HepG2 (cell line): ENCODE measurements around the gene MRPL14. TPM values are rescaled to one million over a fixed set of nuclear protein-coding genes. Genes with fewer than 3 reads are reported as not detected.
A peak's percentile ranks its signal among the peaks of the same experiment; 100 is the strongest.

Experiments used
- ATF1 ChIP-seq: IDR thresholded peaks from 2 replicates; pipeline ENCODE4 v1.6.1; 2016; ENCODE audit warnings: mild to moderate bottlenecking, control low read depth
- FOXK2 ChIP-seq: fragments of 450-650 bp; IDR thresholded peaks from 2 replicates; pipeline ENCODE4 v1.6.1; 2016
- HIVEP1 ChIP-seq: sonication (generic); formaldehyde crosslinking; IDR thresholded peaks from 2 replicates; pipeline ENCODE4 v1.4.0; 2020; ENCODE audit warnings: mild to moderate bottlenecking, missing genetic modification reagents
- KAT2B ChIP-seq: fragments of 150-350 bp; IDR thresholded peaks from 2 replicates; pipeline ENCODE4 v1.6.1; 2014; ENCODE audit warnings: low read depth, low read length, borderline replicate concordance
- MAFG ChIP-seq: sonication (generic); formaldehyde crosslinking; IDR thresholded peaks from 2 replicates; pipeline ENCODE4 v1.5.1; 2020; ENCODE audit warnings: mild to moderate bottlenecking, missing genetic modification reagents
- NPAS2 ChIP-seq: sonication (generic); formaldehyde crosslinking; IDR thresholded peaks from 2 replicates; pipeline ENCODE4 v1.8.0; 2022; ENCODE audit warnings: mild to moderate bottlenecking, missing genetic modification reagents, borderline replicate concordance
- PCBP2 ChIP-seq: fragments of 200-400 bp; formaldehyde crosslinking; optimal IDR thresholded peaks from 2 replicates; pipeline ENCODE3; 2018; ENCODE audit warnings: low read length, low read depth; ENCODE audit not compliant: poor library complexity, severe bottlenecking
- PRMT3 ChIP-seq: sonication (generic); formaldehyde crosslinking; IDR thresholded peaks from 2 replicates; pipeline ENCODE4 v1.8.1; 2022; ENCODE audit warnings: low read depth, mild to moderate bottlenecking, moderate library complexity, missing genetic modification reagents, borderline replicate concordance
- REPIN1 ChIP-seq: sonication (generic); formaldehyde crosslinking; IDR thresholded peaks from 2 replicates; pipeline ENCODE4 v1.8.0; 2022; ENCODE audit warnings: missing genetic modification reagents, low read depth, mild to moderate bottlenecking, borderline replicate concordance
- SP140L ChIP-seq: sonication (generic); formaldehyde crosslinking; IDR thresholded peaks from 2 replicates; pipeline ENCODE4 v1.4.0; 2020; ENCODE audit warnings: missing genetic modification reagents, borderline replicate concordance
- TRIM24 ChIP-seq: sonication (generic); formaldehyde crosslinking; IDR thresholded peaks from 2 replicates; pipeline ENCODE4 v1.8.0; 2022; ENCODE audit warnings: mild to moderate bottlenecking, missing genetic modification reagents
- YEATS4 ChIP-seq: sonication (generic); formaldehyde crosslinking; IDR thresholded peaks from 2 replicates; pipeline ENCODE4 v1.4.0; 2020; ENCODE audit warnings: missing genetic modification reagents, borderline replicate concordance
- ZBTB20 ChIP-seq: sonication (generic); formaldehyde crosslinking; IDR thresholded peaks from 2 replicates; pipeline ENCODE4 v1.8.1; 2023; ENCODE audit warnings: missing genetic modification reagents, low read depth, mild to moderate bottlenecking, borderline replicate concordance
- ZMYM3 ChIP-seq: sonication (generic); formaldehyde crosslinking; IDR thresholded peaks from 2 replicates; pipeline ENCODE4 v1.5.1; 2020; ENCODE audit warnings: mild to moderate bottlenecking, missing genetic modification reagents
- ZNF263 ChIP-seq: sonication (generic); formaldehyde crosslinking; IDR thresholded peaks from 2 replicates; pipeline ENCODE4 v1.4.0; 2020; ENCODE audit warnings: missing genetic modification reagents
- ZNF264 ChIP-seq: sonication (generic); formaldehyde crosslinking; IDR thresholded peaks from 2 replicates; pipeline ENCODE4 v1.4.0; 2020; ENCODE audit warnings: missing genetic modification reagents
- ZNF274 ChIP-seq: sonication (generic); formaldehyde crosslinking; IDR thresholded peaks from 2 replicates; pipeline ENCODE4 v1.5.1; 2020; ENCODE audit warnings: mild to moderate bottlenecking, missing genetic modification reagents
- ZNF292 ChIP-seq: sonication (generic); formaldehyde crosslinking; IDR thresholded peaks from 2 replicates; pipeline ENCODE4 v1.8.1; 2022; ENCODE audit warnings: mild to moderate bottlenecking, low read depth, missing genetic modification reagents, borderline replicate concordance
- ZNF33A ChIP-seq: sonication (generic); formaldehyde crosslinking; IDR thresholded peaks from 2 replicates; pipeline ENCODE4 v1.5.1; 2020; ENCODE audit warnings: missing genetic modification reagents, mild to moderate bottlenecking, moderate library complexity, borderline replicate concordance
- ZNF556 ChIP-seq: sonication (generic); formaldehyde crosslinking; IDR thresholded peaks from 2 replicates; pipeline ENCODE4 v1.4.0; 2020; ENCODE audit warnings: mild to moderate bottlenecking, missing genetic modification reagents, borderline replicate concordance
- ZNF589 ChIP-seq: sonication (generic); formaldehyde crosslinking; conservative IDR thresholded peaks from 2 replicates; pipeline ENCODE4 v1.8.0; 2022; ENCODE audit warnings: mild to moderate bottlenecking, moderate library complexity, missing genetic modification reagents
- ZNF788 ChIP-seq: sonication (generic); formaldehyde crosslinking; IDR thresholded peaks from 2 replicates; pipeline ENCODE4 v1.5.0; 2020; ENCODE audit warnings: mild to moderate bottlenecking, missing genetic modification reagents, borderline replicate concordance
- polyA plus RNA-seq, 8 experiments: library from polyadenylated mRNA; depleted of rRNA in 3 of 8; stranded (reverse) in 7 of 8; unstranded in 1 of 8; fragments of >200 nt; fragmentation: Illumina TruSeq in 4 of 8; extraction: Trizol in 4 of 8; gene quantifications; 2 replicates each; pipeline versions ENCODE4 v1.2.1 to v1.2.3, GENCODE V29; 2011 to 2016; ENCODE audit warnings: low read depth in 4 of 8, missing spikeins in 1 of 8, mixed read lengths in 1 of 8; ENCODE audit not compliant: insufficient read depth in 1 of 8
- total RNA-seq, 5 experiments: library from RNA; depleted of rRNA; stranded (reverse); fragments of >200 nt; fragmentation: Illumina TruSeq; extraction: Trizol; gene quantifications; 2 replicates each; pipeline ENCODE4 v1.2.3, GENCODE V29; 2016; ENCODE audit warnings: low read depth in 1 of 5
- TF ChIP-seq, protein P1 (sequence below): sonication (generic); formaldehyde crosslinking; IDR thresholded peaks from 2 replicates; pipeline ENCODE4 v1.4.0; 2020; ENCODE audit warnings: missing genetic modification reagents, borderline replicate concordance
- TF ChIP-seq, protein P2 (sequence below): IDR thresholded peaks from 2 replicates; pipeline ENCODE4 v1.6.1; 2016; ENCODE audit warnings: missing compliant biosample characterization, missing genetic modification reagents, borderline replicate concordance
- TF ChIP-seq, protein P3 (sequence below): sonication (generic); formaldehyde crosslinking; conservative IDR thresholded peaks from 2 replicates; pipeline ENCODE4 v1.4.0; 2020; ENCODE audit warnings: missing genetic modification reagents
- TF ChIP-seq, protein P4 (sequence below): IDR thresholded peaks from 2 replicates; pipeline ENCODE4 v1.6.1; 2016

MRPL14 gene
- total and polyA plus RNA-seq, 2 of the 13 experiments (the other 11 are each of a cell fraction or from before 2014, with no cell fraction given), result 157 to 178 TPM

DNA sequence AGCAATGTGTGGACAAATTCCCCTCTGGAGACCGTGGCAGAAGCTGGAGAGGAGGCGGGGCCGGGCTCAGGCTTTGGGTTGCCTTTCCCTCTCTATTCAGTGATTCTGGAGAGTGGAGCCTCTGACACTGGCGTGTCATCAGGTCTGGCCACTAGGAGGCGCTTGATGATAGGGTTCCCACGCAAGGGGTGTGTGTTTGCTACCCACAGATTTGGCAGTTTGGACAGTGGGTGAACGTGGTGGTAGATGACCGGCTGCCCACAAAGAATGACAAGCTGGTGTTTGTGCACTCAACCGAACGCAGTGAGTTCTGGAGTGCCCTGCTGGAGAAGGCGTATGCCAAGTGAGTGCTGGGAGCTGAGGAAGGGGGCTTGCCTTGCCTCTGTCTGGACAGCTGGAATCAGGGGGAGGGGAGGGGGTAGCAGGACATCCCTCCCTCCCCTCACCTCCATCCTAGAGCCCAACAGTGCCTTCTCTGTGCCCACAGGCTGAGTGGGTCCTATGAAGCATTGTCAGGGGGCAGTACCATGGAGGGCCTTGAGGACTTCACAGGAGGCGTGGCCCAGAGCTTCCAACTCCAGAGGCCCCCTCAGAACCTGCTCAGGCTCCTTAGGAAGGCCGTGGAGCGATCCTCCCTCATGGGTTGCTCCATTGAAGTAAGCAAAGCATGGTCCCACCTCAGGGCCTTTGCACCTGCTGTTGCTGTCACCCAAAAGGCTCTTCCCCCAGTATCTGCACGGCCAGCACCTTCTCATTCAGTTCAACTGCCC, 45.7 kb upstream of the MRPL14 start (continued):
- TF ChIP-seq FOXK2, result no peak
- no peak for TF ChIP-seq ZNF788 (CRISPR knock-in tag)
- TF ChIP-seq ZNF589 (CRISPR knock-in tag), result no peak
- no peak for TF ChIP-seq TRIM24
- TF ChIP-seq ZBTB20 (CRISPR knock-in tag), result no peak
- no peak for TF ChIP-seq NPAS2
- TF ChIP-seq, protein P1, sequence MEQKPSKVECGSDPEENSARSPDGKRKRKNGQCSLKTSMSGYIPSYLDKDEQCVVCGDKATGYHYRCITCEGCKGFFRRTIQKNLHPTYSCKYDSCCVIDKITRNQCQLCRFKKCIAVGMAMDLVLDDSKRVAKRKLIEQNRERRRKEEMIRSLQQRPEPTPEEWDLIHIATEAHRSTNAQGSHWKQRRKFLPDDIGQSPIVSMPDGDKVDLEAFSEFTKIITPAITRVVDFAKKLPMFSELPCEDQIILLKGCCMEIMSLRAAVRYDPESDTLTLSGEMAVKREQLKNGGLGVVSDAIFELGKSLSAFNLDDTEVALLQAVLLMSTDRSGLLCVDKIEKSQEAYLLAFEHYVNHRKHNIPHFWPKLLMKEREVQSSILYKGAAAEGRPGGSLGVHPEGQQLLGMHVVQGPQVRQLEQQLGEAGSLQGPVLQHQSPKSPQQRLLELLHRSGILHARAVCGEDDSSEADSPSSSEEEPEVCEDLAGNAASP (CRISPR knock-in tag), result no peak
- TF ChIP-seq ZNF292 (CRISPR knock-in tag), result no peak
- TF ChIP-seq SP140L, result no peak
- TF ChIP-seq ZNF264 (CRISPR knock-in tag), result no peak
- TF ChIP-seq HIVEP1 (CRISPR knock-in tag), result 0 out of 2 replicates have a peak, but pooled peaks have one; percentile 17
- TF ChIP-seq ATF1 (CRISPR knock-in tag), result no peak
- no peak; the same call in 1 of the 2 replicates for TF ChIP-seq ZNF274 (CRISPR knock-in tag)
- TF ChIP-seq REPIN1 (CRISPR knock-in tag), result no peak; the same call in 1 of the 2 replicates
- TF ChIP-seq PCBP2, result no peak
- TF ChIP-seq PRMT3 (CRISPR knock-in tag), result no peak
- TF ChIP-seq, protein P2, sequence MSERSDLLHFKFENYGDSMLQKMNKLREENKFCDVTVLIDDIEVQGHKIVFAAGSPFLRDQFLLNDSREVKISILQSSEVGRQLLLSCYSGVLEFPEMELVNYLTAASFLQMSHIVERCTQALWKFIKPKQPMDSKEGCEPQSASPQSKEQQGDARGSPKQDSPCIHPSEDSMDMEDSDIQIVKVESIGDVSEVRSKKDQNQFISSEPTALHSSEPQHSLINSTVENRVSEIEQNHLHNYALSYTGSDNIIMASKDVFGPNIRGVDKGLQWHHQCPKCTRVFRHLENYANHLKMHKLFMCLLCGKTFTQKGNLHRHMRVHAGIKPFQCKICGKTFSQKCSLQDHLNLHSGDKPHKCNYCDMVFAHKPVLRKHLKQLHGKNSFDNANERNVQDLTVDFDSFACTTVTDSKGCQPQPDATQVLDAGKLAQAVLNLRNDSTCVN (CRISPR knock-in tag), result no peak
- TF ChIP-seq, protein P3, sequence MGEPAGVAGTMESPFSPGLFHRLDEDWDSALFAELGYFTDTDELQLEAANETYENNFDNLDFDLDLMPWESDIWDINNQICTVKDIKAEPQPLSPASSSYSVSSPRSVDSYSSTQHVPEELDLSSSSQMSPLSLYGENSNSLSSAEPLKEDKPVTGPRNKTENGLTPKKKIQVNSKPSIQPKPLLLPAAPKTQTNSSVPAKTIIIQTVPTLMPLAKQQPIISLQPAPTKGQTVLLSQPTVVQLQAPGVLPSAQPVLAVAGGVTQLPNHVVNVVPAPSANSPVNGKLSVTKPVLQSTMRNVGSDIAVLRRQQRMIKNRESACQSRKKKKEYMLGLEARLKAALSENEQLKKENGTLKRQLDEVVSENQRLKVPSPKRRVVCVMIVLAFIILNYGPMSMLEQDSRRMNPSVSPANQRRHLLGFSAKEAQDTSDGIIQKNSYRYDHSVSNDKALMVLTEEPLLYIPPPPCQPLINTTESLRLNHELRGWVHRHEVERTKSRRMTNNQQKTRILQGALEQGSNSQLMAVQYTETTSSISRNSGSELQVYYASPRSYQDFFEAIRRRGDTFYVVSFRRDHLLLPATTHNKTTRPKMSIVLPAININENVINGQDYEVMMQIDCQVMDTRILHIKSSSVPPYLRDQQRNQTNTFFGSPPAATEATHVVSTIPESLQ (CRISPR knock-in tag), result no peak
- TF ChIP-seq KAT2B, result no peak
- no peak for TF ChIP-seq ZNF33A (CRISPR knock-in tag)
- TF ChIP-seq YEATS4 (CRISPR knock-in tag), result no peak
- peak; percentile 77; the same call in 1 of the 2 replicates for TF ChIP-seq ZNF556
- TF ChIP-seq MAFG (CRISPR knock-in tag), result no peak
- TF ChIP-seq, protein P4, sequence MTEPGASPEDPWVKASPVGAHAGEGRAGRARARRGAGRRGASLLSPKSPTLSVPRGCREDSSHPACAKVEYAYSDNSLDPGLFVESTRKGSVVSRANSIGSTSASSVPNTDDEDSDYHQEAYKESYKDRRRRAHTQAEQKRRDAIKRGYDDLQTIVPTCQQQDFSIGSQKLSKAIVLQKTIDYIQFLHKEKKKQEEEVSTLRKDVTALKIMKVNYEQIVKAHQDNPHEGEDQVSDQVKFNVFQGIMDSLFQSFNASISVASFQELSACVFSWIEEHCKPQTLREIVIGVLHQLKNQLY (CRISPR knock-in tag), result no peak
- TF ChIP-seq ZNF263 (CRISPR knock-in tag), result peak; percentile 40; the same call in 1 of the 2 replicates
- TF ChIP-seq ZMYM3, result peak; percentile 81
